ENCODE results near the gene OSTM1. TPM values are rescaled to one million over a fixed set of nuclear protein-coding genes. Genes with fewer than 3 reads are reported as not detected.

The OSTM1 gene
- total RNA-seq, 1 experiment from 2014 or later: 20.9 TPM

GRCh38 chr6:108004861-108005260 lies 69.7 kb downstream of the OSTM1 start:
- Histone ChIP-seq H2BK20ac (ENCODE audit: low read depth, low read length, poor library complexity, severe bottlenecking) (no peak overlapping the region), H3K23ac (ENCODE audit: insufficient read length, low read depth, low read length) (no peak overlapping the region), H3K4me1 (ENCODE audit: insufficient read depth, low read length) (no peaks in the 10 kb centered on the region), H3K23me2 (ENCODE audit: insufficient read length, low read depth, low read length, poor library complexity, severe bottlenecking) (no peaks in the 10 kb centered on the region), H3K14ac (ENCODE audit: insufficient read depth, low read length) (no peak overlapping the region), H3K27ac (ENCODE audit: insufficient read length, low read depth, low read length) (no peak overlapping the region), H3T11ph (ENCODE audit: low read length) (no peak overlapping the region), H3K4me2 (ENCODE audit: insufficient read depth, insufficient read length, low read length) (no peak overlapping the region), H4K8ac (replicated peaks; ENCODE audit: insufficient read length, low read depth, low read length) (no peak overlapping the region), H3K79me1 (ENCODE audit: insufficient read depth, low read depth, low read length, poor library complexity, severe bottlenecking) (no peaks in the 10 kb centered on the region), H3K9ac (ENCODE audit: extremely low read depth, insufficient read length, low read length) (no peak overlapping the region), H4K20me1 (ENCODE audit: control insufficient read depth, insufficient read depth, insufficient read length) (no peaks in the 10 kb centered on the region), H3K4ac (ENCODE audit: low read depth, low read length) (no peak overlapping the region), H2BK15ac (ENCODE audit: low read depth, low read length) (no peak overlapping the region), H2AFZ (ENCODE audit: low read length) (no peak overlapping the region), H2BK5ac (ENCODE audit: insufficient read length, low read length) (no peak overlapping the region), H2AK5ac (ENCODE audit: insufficient read length, low read length) (no peak overlapping the region), H2BK12ac (ENCODE audit: insufficient read length, low read depth, low read length) (no peak overlapping the region), H3K18ac (ENCODE audit: insufficient read length, low read depth, low read length) (no peak overlapping the region), H3K9me3 (ENCODE audit: control insufficient read depth, low read depth, low read length) (peaks cover 8% of the 10 kb centered on the region), H3K79me2 (ENCODE audit: insufficient read depth, low read length) (no peaks in the 10 kb centered on the region), H4K91ac (ENCODE audit: insufficient read length, low read depth, low read length) (no peak overlapping the region), H3K27me3 (ENCODE audit: insufficient read depth, low read length) (no peaks in the 10 kb centered on the region), H3K56ac (ENCODE audit: insufficient read length, low read depth, low read length) (no peak overlapping the region), H4K5ac (ENCODE audit: insufficient read length, low read depth, low read length) (no peak overlapping the region), H2BK120ac (ENCODE audit: low read depth, low read length, poor library complexity, severe bottlenecking) (no peak overlapping the region)
- peaks cover 7 to 12% of the 10 kb centered on the region in 2 experiments for H3K4me1 Mint-ChIP-seq
- H3K27me3 Mint-ChIP-seq (ENCODE audit: low read depth): peaks cover 3% of the 10 kb centered on the region
- WGBS (ENCODE audit: extremely low coverage, insufficient read length, low lambda C conversion rate): no CpG with 5 or more reads among the region's 15 CpGs
- H3K9me3 Mint-ChIP-seq: peaks cover 18 to 26% of the 10 kb centered on the region in 2 experiments
- no peak for DNase-seq
- H3K4me3 Mint-ChIP-seq: no peak overlapping the region
- peaks cover 10 to 21% (median 12%) of the 10 kb centered on the region in 3 experiments for H3K36me3 Mint-ChIP-seq (ENCODE audit: insufficient read depth in 1 of 3, low read depth in 3 of 3)
- H3K27ac Mint-ChIP-seq: peak overlapping the region in 1 of 3 experiments; percentile 70; a peak in 1 of 7 replicates
- TF ChIP-seq CTCF (conservative IDR thresholded peaks at IDR 0.05): no peak

Measured in H9 (cell line).